ENCODE results near the gene MXRA7.
"Not testable (repeated sequence)": the region's sequence is repeated elsewhere in the genome, so short reads cannot be mapped to it uniquely, and the experiment has no call there.

MXRA7 gene

GRCh38 chr17:76735006-76735405, 24.2 kb upstream of the MXRA7 start:
- DNase-seq = no peak

- no peak for DNase-seq
Measured at GRCh38 chr17:76734080-76734840, 23.5 kb upstream of the MXRA7 start.

- no peak for DNase-seq
Measured at GRCh38 chr17:76733618-76733957, 22.8 kb upstream of the MXRA7 start.

- DNase-seq = no peak
Measured at GRCh38 chr17:76732734-76733617, 22.2 kb upstream of the MXRA7 start.

GRCh38 chr17:76731800-76732733, 21.3 kb upstream of the MXRA7 start:
- not testable (repeated sequence) for DNase-seq

GRCh38 chr17:76727745-76728456, 17.1 kb upstream of the MXRA7 start:
- no peak for DNase-seq

GRCh38 chr17:76726776-76727718, 16.3 kb upstream of the MXRA7 start, which contains the start of gene METTL23:
Gene METTL23, plus strand, starts transcription at chr17:76726839. Its CDS starts 2,872 bp downstream, at chr17:76729711.
- no peak for DNase-seq

GRCh38 chr17:76726231-76726775, 15.5 kb upstream of the MXRA7 start, which contains the start of gene JMJD6:
Gene JMJD6, minus strand, starts transcription at chr17:76726606. Its CDS starts 131 bp downstream, at chr17:76726475.
- DNase-seq = peak; percentile 97

GRCh38 chr17:76725580-76726230, 14.9 kb upstream of the MXRA7 start:
- peak; percentile 79 for DNase-seq

- no peak for DNase-seq
Measured at GRCh38 chr17:76723812-76724211, 13.0 kb upstream of the MXRA7 start.

- not testable (repeated sequence) for DNase-seq
Measured at GRCh38 chr17:76722977-76723376, 12.2 kb upstream of the MXRA7 start.

- DNase-seq = no peak
Measured at GRCh38 chr17:76722279-76722678, 11.5 kb upstream of the MXRA7 start.

- DNase-seq = no peak
Measured at GRCh38 chr17:76721463-76721862, 10.7 kb upstream of the MXRA7 start.

GRCh38 chr17:76720941-76721340, 10.2 kb upstream of the MXRA7 start:
- no peak for DNase-seq

GRCh38 chr17:76720211-76720610, 9.4 kb upstream of the MXRA7 start:
- DNase-seq = no peak

GRCh38 chr17:76718516-76718915, 7.8 kb upstream of the MXRA7 start:
- no peak for DNase-seq

- no peak for DNase-seq
Measured at GRCh38 chr17:76716839-76717215, 6.1 kb upstream of the MXRA7 start.

GRCh38 chr17:76716146-76716838, 5.5 kb upstream of the MXRA7 start:
- DNase-seq = peak; percentile 89

- DNase-seq = no peak
Measured at GRCh38 chr17:76715496-76715830, 4.7 kb upstream of the MXRA7 start.
